A673 (cell line): ENCODE results near the gene TCP11L2.

ENCODE experiments used
- CTCF ChIP-seq: fragments of 300-800, 200-600 bp; sonication (generic); conservative IDR thresholded peaks from 2 replicates; pipeline ENCODE4 v1.5.1; 2017; ENCODE audit warnings: low read depth, mild to moderate bottlenecking, antibody characterized with exemption, low read length, moderate library complexity, mixed read lengths
- EZH2 ChIP-seq: fragments of 200-600 bp; sonication (generic); IDR thresholded peaks from 2 replicates; pipeline ENCODE4 v1.6.1; 2017; ENCODE audit warnings: borderline replicate concordance, low read depth, mild to moderate bottlenecking, mixed read lengths, antibody characterized with exemption, low read length; ENCODE audit not compliant: poor library complexity, severe bottlenecking

DNA sequence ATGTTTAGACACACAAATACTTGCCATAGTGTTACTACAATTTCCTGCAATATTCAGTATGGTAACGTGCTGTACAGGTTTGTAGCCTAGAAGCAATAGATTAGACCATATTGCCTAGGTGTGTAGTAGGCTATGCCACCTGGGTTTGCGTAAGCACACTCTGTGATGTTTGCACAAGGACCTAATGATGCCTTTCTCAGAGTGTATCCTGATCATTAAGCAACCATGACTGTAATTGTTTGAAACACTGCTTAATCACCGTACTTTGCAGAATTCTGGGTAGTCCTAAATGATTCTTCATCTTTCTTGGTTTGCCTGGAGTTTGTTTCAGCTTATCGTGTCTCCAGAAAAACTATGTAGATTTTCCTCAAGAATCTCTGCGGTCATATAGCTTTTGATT, 11.2 kb upstream of the TCP11L2 start:
- TF ChIP-seq CTCF (no peak), EZH2 (no peak)
